Breast epithelium (tissue), 4 donors: ENCODE results near the gene KLK2. TPM values are rescaled to one million over a fixed set of nuclear protein-coding genes. Genes with fewer than 3 reads are reported as not detected.

Experiments used
- DNase-seq, 2 donors: peaks; one replicate each; pipeline ENCODE4 v3.0.0-alpha.2; 2019; ENCODE audit warnings: low spot score in 2 of 2
- H3K27ac ChIP-seq, 2 donors: fragments of 200-600 bp; sonication (generic) in 1 of 2; one replicate each; pipeline ENCODE4 v1.5.1; 2016 to 2019; ENCODE audit warnings: mild to moderate bottlenecking in 1 of 2
- H3K27me3 ChIP-seq, 2 donors: fragments of 200-600 bp; sonication (generic) in 1 of 2; one replicate each; pipeline versions ENCODE4 v1.5.1 to v1.6.0; 2017 to 2019; ENCODE audit warnings: control low read depth in 1 of 2, mild to moderate bottlenecking in 1 of 2
- H3K36me3 ChIP-seq: fragments of 200-600 bp; one replicate; pipeline ENCODE4 v1.5.1; 2019
- H3K4me1 ChIP-seq, 2 donors: fragments of 200-600 bp; sonication (generic); one replicate each; pipeline ENCODE4 v1.5.1; 2016 to 2019; ENCODE audit warnings: control low read depth in 1 of 2
- H3K4me3 ChIP-seq, 3 donors: fragments of 200-600 bp; sonication (generic); 1 replicate in 2 of 3; 2 replicates in 1 of 3; pipeline ENCODE4 v1.5.1; 2016 to 2019; ENCODE audit warnings: mild to moderate bottlenecking in 3 of 3, moderate library complexity in 2 of 3
- H3K9me3 ChIP-seq, 2 donors: fragments of 200-600 bp; sonication (generic) in 1 of 2; one replicate each; pipeline ENCODE4 v1.5.1; 2016 to 2019; ENCODE audit warnings: control low read depth in 1 of 2
- POLR2A ChIP-seq: fragments of 450-650 bp; IDR thresholded peaks from one replicate; pipeline ENCODE4 v1.6.1; 2016; ENCODE audit warnings: antibody characterized with exemption, mild to moderate bottlenecking, moderate library complexity
- POLR2AphosphoS5 ChIP-seq, 3 donors: sonication (generic); formaldehyde crosslinking; IDR thresholded peaks; one replicate each; pipeline ENCODE4 v1.6.1; 2017; ENCODE audit warnings: antibody characterized with exemption in 3 of 3
- intact Hi-C: fragments of 100-400 bp; cut with DNase I; formaldehyde crosslinking; loops from one replicate; pipeline ENCODE4 v1.15.1; 2023; ENCODE audit warnings: low total_unique reads
- total RNA-seq, 3 donors: library from RNA; depleted of rRNA; stranded (reverse); fragments of >200 nt; gene quantifications; one replicate each; pipeline ENCODE4 v1.1.0, GENCODE V29; 2016
- TF ChIP-seq, protein P1 (sequence below), 3 donors: fragments of 450-650 bp; IDR thresholded peaks; one replicate each; pipeline ENCODE4 v1.5.1; 2016 to 2017; ENCODE audit warnings: antibody characterized with exemption in 3 of 3, mild to moderate bottlenecking in 3 of 3, moderate library complexity in 3 of 3

KLK2 gene
- total RNA-seq, 3 donors from 2014 or later, result 0.44 to 14.7 (median 0.48) TPM

DNA sequence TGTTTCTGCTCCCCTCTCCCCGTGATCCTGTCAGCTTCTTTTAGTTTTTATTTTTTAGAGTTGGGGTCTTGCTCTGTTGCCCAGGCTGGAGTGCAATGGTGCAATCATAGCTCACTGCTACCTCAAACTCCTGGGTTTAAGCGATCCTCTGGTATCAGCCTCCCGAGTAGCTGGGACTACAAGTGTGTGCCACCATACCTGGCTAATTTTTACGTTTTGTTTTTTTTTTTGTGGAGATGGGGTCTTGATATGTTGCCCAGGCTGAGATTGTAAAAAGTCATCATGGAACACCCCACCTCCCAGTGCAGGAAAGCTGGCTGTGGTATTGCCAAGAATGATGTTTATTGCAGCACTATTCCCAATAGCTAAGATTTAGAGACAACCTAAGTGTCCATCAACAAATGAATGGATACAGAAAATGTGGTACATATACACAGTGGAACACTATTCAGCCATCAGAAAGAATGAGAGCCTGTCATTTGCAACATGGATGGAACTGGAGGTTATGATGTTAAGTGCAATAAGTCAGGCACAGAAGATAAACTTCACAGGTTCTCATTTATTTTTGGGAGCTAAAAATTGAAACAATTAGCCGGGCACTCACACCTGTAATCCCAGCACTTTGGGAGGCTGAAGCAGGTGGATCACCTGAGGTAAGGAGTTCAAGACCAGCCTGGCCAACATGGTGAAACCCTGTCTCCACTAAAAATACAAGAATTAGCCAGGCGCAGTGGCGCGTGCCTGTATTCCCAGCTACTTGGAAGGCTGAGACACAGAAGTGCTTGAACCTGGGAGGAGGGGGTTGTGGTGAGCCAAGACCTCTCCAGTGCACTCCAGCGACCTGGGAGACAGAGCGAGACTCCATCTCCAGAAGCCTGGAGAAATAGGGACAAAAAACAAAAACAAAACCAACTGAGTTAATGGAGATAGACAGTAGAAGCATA, 33.3 kb upstream of the KLK2 start:
- no peak overlapping the region for H3K4me3 ChIP-seq
- no peaks in the 10 kb centered on the region for H3K4me1 ChIP-seq
- no peak for DNase-seq
- intact Hi-C loops, result no loop called here
- peaks cover 7 to 26% of the 10 kb centered on the region in 2 donors for H3K9me3 ChIP-seq
- no peaks in the 10 kb centered on the region for H3K36me3 ChIP-seq
- no peak overlapping the region for H3K27ac ChIP-seq
- TF ChIP-seq, protein P1, sequence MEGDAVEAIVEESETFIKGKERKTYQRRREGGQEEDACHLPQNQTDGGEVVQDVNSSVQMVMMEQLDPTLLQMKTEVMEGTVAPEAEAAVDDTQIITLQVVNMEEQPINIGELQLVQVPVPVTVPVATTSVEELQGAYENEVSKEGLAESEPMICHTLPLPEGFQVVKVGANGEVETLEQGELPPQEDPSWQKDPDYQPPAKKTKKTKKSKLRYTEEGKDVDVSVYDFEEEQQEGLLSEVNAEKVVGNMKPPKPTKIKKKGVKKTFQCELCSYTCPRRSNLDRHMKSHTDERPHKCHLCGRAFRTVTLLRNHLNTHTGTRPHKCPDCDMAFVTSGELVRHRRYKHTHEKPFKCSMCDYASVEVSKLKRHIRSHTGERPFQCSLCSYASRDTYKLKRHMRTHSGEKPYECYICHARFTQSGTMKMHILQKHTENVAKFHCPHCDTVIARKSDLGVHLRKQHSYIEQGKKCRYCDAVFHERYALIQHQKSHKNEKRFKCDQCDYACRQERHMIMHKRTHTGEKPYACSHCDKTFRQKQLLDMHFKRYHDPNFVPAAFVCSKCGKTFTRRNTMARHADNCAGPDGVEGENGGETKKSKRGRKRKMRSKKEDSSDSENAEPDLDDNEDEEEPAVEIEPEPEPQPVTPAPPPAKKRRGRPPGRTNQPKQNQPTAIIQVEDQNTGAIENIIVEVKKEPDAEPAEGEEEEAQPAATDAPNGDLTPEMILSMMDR (IDR thresholded peaks at IDR 0.05), result no peak
- TF ChIP-seq POLR2A (no peak), POLR2AphosphoS5 (IDR thresholded peaks at IDR 0.05) (no peak)
- peaks cover 0 to 11% of the 10 kb centered on the region in 2 donors for H3K27me3 ChIP-seq

DNA sequence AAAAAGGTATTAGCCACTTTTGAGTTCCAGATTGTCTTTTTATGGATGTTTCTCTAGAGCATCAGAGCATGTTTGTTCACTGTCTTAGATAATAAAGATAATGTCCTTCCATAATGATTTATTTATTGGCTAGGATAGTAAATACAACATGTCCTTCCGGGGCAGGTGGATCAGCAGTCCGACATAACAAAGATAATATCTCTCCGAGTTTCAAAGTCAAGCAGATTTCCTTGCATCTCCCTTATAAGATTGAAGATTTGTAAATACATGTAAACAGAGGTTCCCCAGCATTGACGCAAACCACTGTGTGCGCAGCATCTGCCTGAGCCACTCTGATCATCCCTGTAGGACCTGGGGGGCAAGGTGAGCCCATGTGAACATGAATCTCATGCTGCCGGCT, 31.1 kb upstream of the KLK2 start:
- intact Hi-C loops, result no loop called here
- H3K4me1 ChIP-seq, result no peaks in the 10 kb centered on the region
- H3K36me3 ChIP-seq, result no peaks in the 10 kb centered on the region
- H3K27me3 ChIP-seq, result peaks cover 0 to 5% of the 10 kb centered on the region in 2 donors
- H3K4me3 ChIP-seq, result no peak overlapping the region
- H3K9me3 ChIP-seq, result peaks cover 7 to 26% of the 10 kb centered on the region in 2 donors
- TF ChIP-seq, protein P1 (IDR thresholded peaks at IDR 0.05), result no peak
- TF ChIP-seq POLR2A (no peak), POLR2AphosphoS5 (IDR thresholded peaks at IDR 0.05) (no peak)
- DNase-seq, result no peak
- H3K27ac ChIP-seq, result no peak overlapping the region

GRCh38 chr19:50843205-50843604, 30.0 kb upstream of the KLK2 start:
- H3K27me3 ChIP-seq, result peaks cover 0 to 2% of the 10 kb centered on the region in 2 donors
- DNase-seq, result no peak
- intact Hi-C loops, result no loop called here
- H3K9me3 ChIP-seq, result peaks cover 7 to 26% of the 10 kb centered on the region in 2 donors
- no peak overlapping the region for H3K27ac ChIP-seq
- H3K4me1 ChIP-seq, result no peaks in the 10 kb centered on the region
- TF ChIP-seq, protein P1 (IDR thresholded peaks at IDR 0.05), result no peak
- TF ChIP-seq POLR2AphosphoS5 (IDR thresholded peaks at IDR 0.05) (no peak), POLR2A (no peak)
- no peak overlapping the region for H3K4me3 ChIP-seq
- H3K36me3 ChIP-seq, result no peaks in the 10 kb centered on the region

GRCh38 chr19:50843701-50844221, 29.5 kb upstream of the KLK2 start:
- Histone ChIP-seq H3K27ac (no peak overlapping the region), H3K36me3 (no peaks in the 10 kb centered on the region), H3K9me3 (peaks cover 7 to 26% of the 10 kb centered on the region in 2 donors), H3K4me3 (no peak overlapping the region), H3K4me1 (no peaks in the 10 kb centered on the region), H3K27me3 (no peaks in the 10 kb centered on the region)
- no peak for DNase-seq
- intact Hi-C loops, result no loop called here
- no peak for TF ChIP-seq POLR2A
- TF ChIP-seq, protein P1 (IDR thresholded peaks at IDR 0.05), result no peak
- TF ChIP-seq POLR2AphosphoS5 (IDR thresholded peaks at IDR 0.05), result no peak
